Measurements from ENCODE around the gene NFATC2.

GRCh38 chr20:51469578-51470498 lies 72.7 kb downstream of the NFATC2 start:
- no peak for TF ChIP-seq REST (IDR thresholded peaks at IDR 0.05; ENCODE audit: insufficient read depth in 1 of 2, low read depth in 2 of 2, low read length in 2 of 2)
- TF ChIP-seq TAF1 (IDR thresholded peaks at IDR 0.05; ENCODE audit: borderline replicate concordance, insufficient read depth, low read length): no peak
- TF ChIP-seq SIN3A (IDR thresholded peaks at IDR 0.05; ENCODE audit: borderline replicate concordance, insufficient read depth, low read length): no peak
- TF ChIP-seq POLR2AphosphoS5 (IDR thresholded peaks at IDR 0.05; ENCODE audit: low read depth, low read length): no peak

All from PFSK-1 (cell line).